ENCODE results near the gene NCOA1. TPM values are rescaled to one million over a fixed set of nuclear protein-coding genes. Genes with fewer than 3 reads are reported as not detected.

The NCOA1 gene
- total RNA-seq, 1 experiment from 2014 or later: 37.1 TPM

GRCh38 chr2:24625728-24626127, 134.7 kb downstream of the NCOA1 start:
- no peak for DNase-seq
- no peaks in the 10 kb centered on the region for H3K27me3 ChIP-seq (replicated peaks; ENCODE audit: control insufficient read depth, insufficient read depth, low read length)
- BruUV-seq (replicated peaks): no TSS peak
- Mint-ChIP-seq H3K27ac (ENCODE audit: unreplicated experiment) (no peak overlapping the region), H3K9me3 (ENCODE audit: unreplicated experiment) (no peaks in the 10 kb centered on the region), H3K4me3 (ENCODE audit: unreplicated experiment) (no peak overlapping the region), H3K27me3 (ENCODE audit: insufficient read depth, unreplicated experiment) (no peaks in the 10 kb centered on the region), H3K4me1 (ENCODE audit: low read depth, unreplicated experiment) (peaks cover 13% of the 10 kb centered on the region), H3K36me3 (ENCODE audit: insufficient read depth, unreplicated experiment) (no peaks in the 10 kb centered on the region)
- TF ChIP-seq CTCF (IDR thresholded peaks at IDR 0.05; ENCODE audit: insufficient read depth in 1 of 2, low read depth in 1 of 2, low read length in 1 of 2, severe bottlenecking in 1 of 2, unreplicated experiment in 1 of 2): no peak
- CTCF ChIA-PET: no interaction called here
- POLR2A ChIA-PET: no interaction called here
- H3K4me1 ChIP-seq: peaks cover 3% of the 10 kb centered on the region; the same call in 1 of the 2 replicates
- intact Hi-C loops (cut with micrococcal nuclease; ENCODE audit: unreplicated experiment): no loop called here
- no peaks in the 10 kb centered on the region for H3K36me3 ChIP-seq (ENCODE audit: control insufficient read depth, insufficient read depth, low read length)
- no peak overlapping the region for H3K4me3 ChIP-seq (ENCODE audit: low read depth, low read length)
- H3K9me3 ChIP-seq: no peaks in the 10 kb centered on the region

GRCh38 chr2:24626131-24626530, 135.1 kb downstream of the NCOA1 start:
- Histone ChIP-seq H3K9me3 (no peaks in the 10 kb centered on the region), H3K4me1 (no peaks in the 10 kb centered on the region), H3K4me3 (ENCODE audit: low read depth, low read length) (no peak overlapping the region), H3K36me3 (ENCODE audit: control insufficient read depth, insufficient read depth, low read length) (no peaks in the 10 kb centered on the region), H3K27me3 (replicated peaks; ENCODE audit: control insufficient read depth, insufficient read depth, low read length) (no peaks in the 10 kb centered on the region)
- Mint-ChIP-seq H3K4me1 (ENCODE audit: low read depth, unreplicated experiment) (peaks cover 13% of the 10 kb centered on the region), H3K9me3 (ENCODE audit: unreplicated experiment) (no peaks in the 10 kb centered on the region), H3K36me3 (ENCODE audit: insufficient read depth, unreplicated experiment) (no peaks in the 10 kb centered on the region), H3K27ac (ENCODE audit: unreplicated experiment) (no peak overlapping the region), H3K27me3 (ENCODE audit: insufficient read depth, unreplicated experiment) (no peaks in the 10 kb centered on the region), H3K4me3 (ENCODE audit: unreplicated experiment) (no peak overlapping the region)
- ChIA-PET CTCF (no interaction called here), POLR2A (no interaction called here)
- no TSS peak for BruUV-seq (replicated peaks)
- intact Hi-C loops (cut with micrococcal nuclease; ENCODE audit: unreplicated experiment): no loop called here
- no peak for TF ChIP-seq CTCF (IDR thresholded peaks at IDR 0.05; ENCODE audit: insufficient read depth in 1 of 2, low read depth in 1 of 2, low read length in 1 of 2, severe bottlenecking in 1 of 2, unreplicated experiment in 1 of 2)
- DNase-seq: peak in 1 of 2 experiments; percentile 22

GRCh38 chr2:24628746-24629145, 137.7 kb downstream of the NCOA1 start:
- no peak overlapping the region for H3K4me3 ChIP-seq (ENCODE audit: low read depth, low read length)
- POLR2A ChIA-PET: interaction anchor here (0.6 kb wide), 1 partner anchor 157 kb away, joined by 4 read pairs; no protein-coding TSS in a partner anchor

More at GRCh38 chr2:24628746-24629145, 137.7 kb downstream of the NCOA1 start:
- peaks cover 13% of the 10 kb centered on the region for H3K4me1 Mint-ChIP-seq (ENCODE audit: low read depth, unreplicated experiment)
- intact Hi-C loops (cut with micrococcal nuclease; ENCODE audit: unreplicated experiment): no loop called here
- TF ChIP-seq CTCF (IDR thresholded peaks at IDR 0.05; ENCODE audit: insufficient read depth in 1 of 2, low read depth in 1 of 2, low read length in 1 of 2, severe bottlenecking in 1 of 2, unreplicated experiment in 1 of 2): no peak
- no peaks in the 10 kb centered on the region for H3K9me3 ChIP-seq
- no peaks in the 10 kb centered on the region for H3K4me1 ChIP-seq
- no peaks in the 10 kb centered on the region for H3K27me3 Mint-ChIP-seq (ENCODE audit: insufficient read depth, unreplicated experiment)
- DNase-seq: no peak
- no peak overlapping the region for H3K27ac Mint-ChIP-seq (ENCODE audit: unreplicated experiment)
- no peaks in the 10 kb centered on the region for H3K36me3 ChIP-seq (ENCODE audit: control insufficient read depth, insufficient read depth, low read length)
- no peak overlapping the region for H3K4me3 Mint-ChIP-seq (ENCODE audit: unreplicated experiment)
- BruUV-seq (replicated peaks): no TSS peak
- no peaks in the 10 kb centered on the region for H3K9me3 Mint-ChIP-seq (ENCODE audit: unreplicated experiment)
- H3K27me3 ChIP-seq (replicated peaks; ENCODE audit: control insufficient read depth, insufficient read depth, low read length): no peaks in the 10 kb centered on the region
- no peaks in the 10 kb centered on the region for H3K36me3 Mint-ChIP-seq (ENCODE audit: insufficient read depth, unreplicated experiment)
- CTCF ChIA-PET: no interaction called here

Data from Caco-2 (cell line).